K562 (cell line): Measurements from ENCODE around the gene ANKLE1. TPM values are rescaled to one million over a fixed set of nuclear protein-coding genes. Genes with fewer than 3 reads are reported as not detected.
A peak's percentile ranks its signal among the peaks of the same experiment; 100 is the strongest.

Source experiments
- CCNT2 ChIP-seq: IDR thresholded peaks from 2 replicates; pipeline ENCODE4 v1.6.1; 2011; ENCODE audit warnings: borderline replicate concordance, low read depth, mild to moderate bottlenecking, moderate library complexity, mixed read lengths, low read length; ENCODE audit not compliant: insufficient read length; ENCODE audit errors: extremely low read depth
- CREB1 ChIP-seq, 2 experiments: sonication (generic) in 1 of 2; formaldehyde crosslinking in 1 of 2; IDR thresholded peaks; 2 replicates each; pipeline versions ENCODE4 v1.6.1 to v1.8.0; 2012 to 2022; ENCODE audit warnings: inconsistent platforms in 1 of 2, mild to moderate bottlenecking in 1 of 2, missing genetic modification reagents in 1 of 2, moderate library complexity in 1 of 2
- DPF2 ChIP-seq: fragments of 450-650 bp; IDR thresholded peaks from 2 replicates; pipeline ENCODE4 v1.6.1; 2016
- KAT7 ChIP-seq: sonication (generic); formaldehyde crosslinking; IDR thresholded peaks from 2 replicates; pipeline ENCODE4 v1.8.0; 2022; ENCODE audit warnings: missing genetic modification reagents, mild to moderate bottlenecking, borderline replicate concordance
- SOX6 ChIP-seq: fragments of 450-650 bp; IDR thresholded peaks from 2 replicates; pipeline ENCODE4 v1.6.1; 2014; ENCODE audit warnings: mild to moderate bottlenecking
- polyA plus RNA-seq, 8 experiments: library from polyadenylated mRNA; depleted of rRNA in 4 of 8; stranded (reverse) in 5 of 8; unstranded in 3 of 8; fragments of >200 nt; fragmentation: Nextera tagmentation in 2 of 8; fragmentation: Illumina TruSeq in 1 of 8; extraction: Ambion mirVana in 2 of 8; extraction: Trizol in 1 of 8; gene quantifications; 2 replicates each; pipeline versions ENCODE4 v1.2.1 to v1.2.3, GENCODE V29; 2011 to 2014; ENCODE audit warnings: inconsistent platforms in 1 of 8, missing spikeins in 1 of 8
- total RNA-seq, 7 experiments: library from RNA; depleted of rRNA in 6 of 7; stranded (reverse); fragments of >200 nt in 6 of 7; fragmentation: Illumina TruSeq in 2 of 7; extraction: Trizol in 2 of 7; gene quantifications; 2 replicates each; pipeline versions ENCODE4 v1.2.1 to v1.2.3, GENCODE V29; 2011 to 2021; ENCODE audit warnings: low replicate concordance in 1 of 7
- TF ChIP-seq, protein P1 (sequence below), 2 experiments: fragments of 250-450 bp in 1 of 2; fragments of 450-650 bp in 1 of 2; sonication (Bioruptor Pico) in 1 of 2; IDR thresholded peaks; 2 replicates each; pipeline versions ENCODE4 v1.6.1 to v1.8.0; 2016 to 2021; ENCODE audit warnings: mild to moderate bottlenecking in 2 of 2, moderate library complexity in 2 of 2, missing compliant biosample characterization in 1 of 2, missing genetic modification characterization in 1 of 2
- TF ChIP-seq, protein P2 (sequence below), 2 experiments: fragments of 450-650 bp; IDR thresholded peaks; 2 replicates each; pipeline ENCODE4 v1.6.1; 2016

ANKLE1 gene
- total and polyA plus RNA-seq, 9 of the 15 experiments (the other 6 are each of a cell fraction or from before 2014, with no cell fraction given): 0.63 to 9.2 (median 2.9) TPM

DNA sequence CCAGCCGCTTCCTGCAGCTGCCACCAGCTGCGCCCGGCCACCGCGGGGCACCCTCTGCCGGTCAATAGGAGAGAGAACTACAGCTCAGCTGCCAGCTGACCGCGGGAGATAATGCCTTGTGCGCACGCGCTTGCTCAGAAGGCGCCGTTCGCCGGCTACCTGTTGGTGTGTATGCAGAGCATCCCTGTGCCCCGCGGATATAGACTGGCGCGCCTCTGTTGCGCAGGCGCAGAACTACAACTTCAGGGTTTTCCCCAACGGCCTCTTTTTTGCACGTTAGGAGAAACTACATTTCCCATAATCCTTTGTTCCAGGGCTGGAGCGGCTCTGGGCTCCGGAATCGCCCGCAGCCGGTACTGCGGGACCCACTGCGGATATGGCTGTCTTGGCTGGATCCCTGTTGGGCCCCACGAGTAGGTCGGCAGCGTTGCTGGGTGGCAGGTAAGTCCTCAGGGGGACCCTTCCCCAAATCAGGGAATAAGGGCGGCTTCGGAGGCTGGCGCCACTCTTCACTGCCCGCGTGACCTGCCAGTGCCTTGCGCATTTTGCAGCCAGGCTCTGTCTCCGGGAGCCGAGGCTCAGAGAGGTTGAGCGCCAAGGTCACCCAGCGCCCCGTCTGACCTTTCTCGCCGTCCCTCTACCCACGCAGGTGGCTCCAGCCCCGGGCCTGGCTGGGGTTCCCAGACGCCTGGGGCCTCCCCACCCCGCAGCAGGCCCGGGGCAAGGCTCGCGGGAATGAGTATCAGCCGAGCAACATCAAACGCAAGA lies 24.0 kb downstream of the ANKLE1 start, which contains the start of gene MRPL34 (continued):
- TF ChIP-seq, protein P1, sequence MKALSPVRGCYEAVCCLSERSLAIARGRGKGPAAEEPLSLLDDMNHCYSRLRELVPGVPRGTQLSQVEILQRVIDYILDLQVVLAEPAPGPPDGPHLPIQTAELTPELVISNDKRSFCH (CRISPR knock-in tag; IDR thresholded peaks at IDR 0.05): no peak
- TF ChIP-seq, protein P1 (tag; IDR thresholded peaks at IDR 0.05): peak; percentile 75
- TF ChIP-seq, protein P2, sequence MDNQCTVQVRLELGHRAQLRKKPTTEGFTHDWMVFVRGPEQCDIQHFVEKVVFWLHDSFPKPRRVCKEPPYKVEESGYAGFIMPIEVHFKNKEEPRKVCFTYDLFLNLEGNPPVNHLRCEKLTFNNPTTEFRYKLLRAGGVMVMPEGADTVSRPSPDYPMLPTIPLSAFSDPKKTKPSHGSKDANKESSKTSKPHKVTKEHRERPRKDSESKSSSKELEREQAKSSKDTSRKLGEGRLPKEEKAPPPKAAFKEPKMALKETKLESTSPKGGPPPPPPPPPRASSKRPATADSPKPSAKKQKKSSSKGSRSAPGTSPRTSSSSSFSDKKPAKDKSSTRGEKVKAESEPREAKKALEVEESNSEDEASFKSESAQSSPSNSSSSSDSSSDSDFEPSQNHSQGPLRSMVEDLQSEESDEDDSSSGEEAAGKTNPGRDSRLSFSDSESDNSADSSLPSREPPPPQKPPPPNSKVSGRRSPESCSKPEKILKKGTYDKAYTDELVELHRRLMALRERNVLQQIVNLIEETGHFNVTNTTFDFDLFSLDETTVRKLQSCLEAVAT (IDR thresholded peaks at IDR 0.05): peak in 1 of 2 experiments; percentile 13; a peak in 1 of 4 replicates
- TF ChIP-seq KAT7 (CRISPR knock-in tag): no peak
- TF ChIP-seq DPF2: 0 out of 2 replicates have a peak, but pooled peaks have one; percentile 11
- peak; percentile 38 for TF ChIP-seq CCNT2
- TF ChIP-seq SOX6: peak; percentile 53; the same call in 1 of the 2 replicates
- TF ChIP-seq CREB1 (IDR thresholded peaks at IDR 0.05): peak; percentile 31
- peak; percentile 59 for TF ChIP-seq CREB1 (CRISPR knock-in tag; IDR thresholded peaks at IDR 0.05)
- TF ChIP-seq, all 486 proteins: peak for 140
